Stimulated activated CD8-positive, alpha-beta memory T cell treated with anti-CD3 and anti-CD28 coated beads, Interleukin-4, amount 100 ng/mL, for 24 hours (primary cell): ENCODE results near the gene COL1A1.

ENCODE experiments used
- DNase-seq: peaks from one replicate; pipeline ENCODE4 v3.0.0-alpha.2; 2020; ENCODE audit warnings: low read depth

The COL1A1 gene

GRCh38 chr17:50201276-50201854 lies at the start of gene COL1A1:
Gene COL1A1, minus strand, starts transcription at chr17:50201631. Its CDS starts 118 bp downstream, at chr17:50201513.
- no peak for DNase-seq

GRCh38 chr17:50248255-50248654 lies 46.8 kb upstream of the COL1A1 start:
- DNase-seq = no peak

- no peak for DNase-seq
These were observed 43.3 kb upstream of the COL1A1 start for GRCh38 chr17:50244771-50245170.

GRCh38 chr17:50241431-50241830 lies 40.0 kb upstream of the COL1A1 start:
- DNase-seq = no peak

GRCh38 chr17:50240851-50241250 lies 39.4 kb upstream of the COL1A1 start:
- DNase-seq = no peak

GRCh38 chr17:50239937-50240336 lies 38.5 kb upstream of the COL1A1 start:
- no peak for DNase-seq

GRCh38 chr17:50238601-50239280 lies 37.3 kb upstream of the COL1A1 start:
- DNase-seq = no peak

- no peak for DNase-seq
These were observed 36.5 kb upstream of the COL1A1 start for GRCh38 chr17:50237901-50238300.

GRCh38 chr17:50234581-50234980 lies 33.1 kb upstream of the COL1A1 start:
- no peak for DNase-seq

- DNase-seq = no peak
These were observed 24.3 kb upstream of the COL1A1 start for GRCh38 chr17:50225701-50226240.

- no peak for DNase-seq
These were observed 21.5 kb upstream of the COL1A1 start for GRCh38 chr17:50222922-50223321.

GRCh38 chr17:50221864-50222545 lies 20.6 kb upstream of the COL1A1 start:
- no peak for DNase-seq

GRCh38 chr17:50221266-50221863 lies 19.9 kb upstream of the COL1A1 start:
- DNase-seq = no peak

- no peak for DNase-seq
These were observed 19.4 kb upstream of the COL1A1 start for GRCh38 chr17:50220811-50221210.

- no peak for DNase-seq
These were observed 18.6 kb upstream of the COL1A1 start for GRCh38 chr17:50219939-50220465.

- no peak for DNase-seq
These were observed 17.9 kb upstream of the COL1A1 start for GRCh38 chr17:50219342-50219741.

- DNase-seq = no peak
These were observed 17.4 kb upstream of the COL1A1 start for GRCh38 chr17:50218771-50219315.

- DNase-seq = no peak
These were observed 16.8 kb upstream of the COL1A1 start for GRCh38 chr17:50218071-50218759.

GRCh38 chr17:50217591-50217990 lies 16.2 kb upstream of the COL1A1 start:
- no peak for DNase-seq

GRCh38 chr17:50214976-50215760 lies 13.7 kb upstream of the COL1A1 start:
- no peak for DNase-seq
